T-helper 17 cell (primary cell): ENCODE data around the gene SNAPC2. TPM values are rescaled to one million over a fixed set of nuclear protein-coding genes. Genes with fewer than 3 reads are reported as not detected.

Experiments used
- total RNA-seq, 4 donors: library from RNA in 2 of 4; stranded (reverse) in 2 of 4; gene quantifications; one replicate each; pipeline ENCODE4 v1.2.3 and lab custom pipeline; 2022 to 2026

SNAPC2 gene
- total RNA-seq, 2 donors from 2014 or later = 12.6 to 16.0 TPM

Other genes with a start within 250 kb of the SNAPC2 start
- gene MCEMP1, start 243.2 kb upstream of the SNAPC2 start, total RNA-seq = under 1 TPM; 0.52 to 0.68 TPM
- gene TRAPPC5, start 239.5 kb upstream of the SNAPC2 start, total RNA-seq = 10 to 100 TPM; 55.5 to 69.8 TPM
- 1 to 10 TPM in 1 of 2 donors, not detected in 1; 7.0 TPM for gene FCER2, start 218.2 kb upstream of the SNAPC2 start, total RNA-seq
- gene CLEC4G, start 188.2 kb upstream of the SNAPC2 start, total RNA-seq = not detected
- not detected for gene CD209, start 172.8 kb upstream of the SNAPC2 start, total RNA-seq
- under 1 TPM in 1 of 2 donors, not detected in 1; 0.17 TPM for gene CLEC4M, start 157.1 kb upstream of the SNAPC2 start, total RNA-seq
- 10 to 100 TPM in 1 of 2 donors, 1 to 10 TPM in 1; 9.3 to 10.1 TPM for gene EVI5L, start 90.1 kb upstream of the SNAPC2 start, total RNA-seq
- gene PRR36, start 45.9 kb upstream of the SNAPC2 start, total RNA-seq = under 1 TPM; 0.37 to 0.63 TPM
- not detected for gene LRRC8E, start 31.8 kb upstream of the SNAPC2 start, total RNA-seq
- 100 to 1,000 TPM; 104 to 107 TPM for gene MAP2K7, start 16.5 kb upstream of the SNAPC2 start, total RNA-seq
- gene TGFBR3L, start 5.5 kb upstream of the SNAPC2 start, total RNA-seq = 1 to 10 TPM; 1.4 to 1.7 TPM
- not detected for gene CTXN1, start 5.8 kb downstream of the SNAPC2 start, total RNA-seq
- 10 to 100 TPM; 89.5 to 93.1 TPM for gene TIMM44, start 23.3 kb downstream of the SNAPC2 start, total RNA-seq
- 10 to 100 TPM; 37.5 to 40.7 TPM for gene ELAVL1, start 85.3 kb downstream of the SNAPC2 start, total RNA-seq
- gene CCL25, start 132.4 kb downstream of the SNAPC2 start, total RNA-seq = not detected
- gene FBN3, start 229.3 kb downstream of the SNAPC2 start, total RNA-seq = not detected